Measurements from ENCODE around the gene DDX20.

Gene DDX20

DNA sequence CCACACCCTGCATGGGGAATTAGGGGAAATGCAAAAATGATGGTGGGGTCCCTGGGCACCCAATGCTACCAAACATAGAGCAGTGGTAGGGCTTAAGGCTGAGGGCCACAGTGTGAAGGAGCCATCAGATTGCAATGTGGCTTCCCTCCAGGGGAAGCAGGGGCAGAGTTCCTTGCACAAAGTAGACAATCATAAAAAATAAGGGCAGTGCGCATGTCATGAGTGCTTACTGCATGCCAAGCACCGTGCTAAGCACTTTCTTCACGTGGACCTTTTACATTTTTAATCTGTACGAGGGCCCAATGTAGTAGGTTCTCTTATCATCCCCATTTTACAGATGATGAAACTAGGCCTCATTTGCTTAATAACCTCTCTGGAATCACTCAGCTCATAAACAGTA, 56.6 kb downstream of the DDX20 start:
- H3K4me2 ChIP-seq (ENCODE audit: low read length), result no peak overlapping the region
- H4K20me1 ChIP-seq (ENCODE audit: insufficient read depth, low read length), result no peaks in the 10 kb centered on the region
- no peaks in the 10 kb centered on the region; the same call in 1 of the 2 replicates for H3K27me3 ChIP-seq (ENCODE audit: insufficient read depth, low read length)
- H2AFZ ChIP-seq (ENCODE audit: low read length), result no peak overlapping the region
- H3K79me2 ChIP-seq (ENCODE audit: insufficient read depth, low read length), result no peaks in the 10 kb centered on the region
- no peaks in the 10 kb centered on the region for H3K36me3 ChIP-seq (ENCODE audit: insufficient read depth, low read length)
- no peak overlapping the region for H3K9ac ChIP-seq (ENCODE audit: low read length)
- H3F3A ChIP-seq (ENCODE audit: insufficient read depth, low read length), result no peaks in the 10 kb centered on the region
- no peak overlapping the region for H3K27ac ChIP-seq (ENCODE audit: low read depth, low read length, poor library complexity, severe bottlenecking)
- H3K9me2 ChIP-seq (ENCODE audit: low read depth, low read length), result no peaks in the 10 kb centered on the region
- no peaks in the 10 kb centered on the region for H3K4me1 ChIP-seq (ENCODE audit: insufficient read depth, low read length, severe bottlenecking)
- TF ChIP-seq, protein P1, sequence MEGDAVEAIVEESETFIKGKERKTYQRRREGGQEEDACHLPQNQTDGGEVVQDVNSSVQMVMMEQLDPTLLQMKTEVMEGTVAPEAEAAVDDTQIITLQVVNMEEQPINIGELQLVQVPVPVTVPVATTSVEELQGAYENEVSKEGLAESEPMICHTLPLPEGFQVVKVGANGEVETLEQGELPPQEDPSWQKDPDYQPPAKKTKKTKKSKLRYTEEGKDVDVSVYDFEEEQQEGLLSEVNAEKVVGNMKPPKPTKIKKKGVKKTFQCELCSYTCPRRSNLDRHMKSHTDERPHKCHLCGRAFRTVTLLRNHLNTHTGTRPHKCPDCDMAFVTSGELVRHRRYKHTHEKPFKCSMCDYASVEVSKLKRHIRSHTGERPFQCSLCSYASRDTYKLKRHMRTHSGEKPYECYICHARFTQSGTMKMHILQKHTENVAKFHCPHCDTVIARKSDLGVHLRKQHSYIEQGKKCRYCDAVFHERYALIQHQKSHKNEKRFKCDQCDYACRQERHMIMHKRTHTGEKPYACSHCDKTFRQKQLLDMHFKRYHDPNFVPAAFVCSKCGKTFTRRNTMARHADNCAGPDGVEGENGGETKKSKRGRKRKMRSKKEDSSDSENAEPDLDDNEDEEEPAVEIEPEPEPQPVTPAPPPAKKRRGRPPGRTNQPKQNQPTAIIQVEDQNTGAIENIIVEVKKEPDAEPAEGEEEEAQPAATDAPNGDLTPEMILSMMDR (IDR thresholded peaks at IDR 0.05; ENCODE audit: low read length), result no peak
- no peak for TF ChIP-seq EZH2 (IDR thresholded peaks at IDR 0.05; ENCODE audit: borderline replicate concordance, low read length)
- H3K4me3 ChIP-seq (ENCODE audit: low read depth, low read length, poor library complexity, severe bottlenecking), result no peak overlapping the region
- no peaks in the 10 kb centered on the region for H3K9me3 ChIP-seq (ENCODE audit: low read length)

- H3K27ac ChIP-seq (ENCODE audit: low read depth, low read length, poor library complexity, severe bottlenecking), result no peak overlapping the region
- no peaks in the 10 kb centered on the region for H3K9me2 ChIP-seq (ENCODE audit: low read depth, low read length)
- H3K4me1 ChIP-seq (ENCODE audit: insufficient read depth, low read length, severe bottlenecking), result no peaks in the 10 kb centered on the region
- TF ChIP-seq, protein P1 (IDR thresholded peaks at IDR 0.05; ENCODE audit: low read length), result peak; percentile 41; the same call in 1 of the 2 replicates
- no peak for TF ChIP-seq EZH2 (IDR thresholded peaks at IDR 0.05; ENCODE audit: borderline replicate concordance, low read length)
- H3F3A ChIP-seq (ENCODE audit: insufficient read depth, low read length), result no peaks in the 10 kb centered on the region
- H3K79me2 ChIP-seq (ENCODE audit: insufficient read depth, low read length), result no peaks in the 10 kb centered on the region
- H3K27me3 ChIP-seq (ENCODE audit: insufficient read depth, low read length), result no peaks in the 10 kb centered on the region; the same call in 1 of the 2 replicates
- no peak overlapping the region for H3K9ac ChIP-seq (ENCODE audit: low read length)
- H4K20me1 ChIP-seq (ENCODE audit: insufficient read depth, low read length), result no peaks in the 10 kb centered on the region
- H3K9me3 ChIP-seq (ENCODE audit: low read length), result no peaks in the 10 kb centered on the region
- H3K4me3 ChIP-seq (ENCODE audit: low read depth, low read length, poor library complexity, severe bottlenecking), result no peak overlapping the region
- H2AFZ ChIP-seq (ENCODE audit: low read length), result no peak overlapping the region
- no peaks in the 10 kb centered on the region for H3K36me3 ChIP-seq (ENCODE audit: insufficient read depth, low read length)
- H3K4me2 ChIP-seq (ENCODE audit: low read length), result no peak overlapping the region
Measured at GRCh38 chr1:111813440-111814304, 58.0 kb downstream of the DDX20 start.

GRCh38 chr1:111814305-111814628, 58.6 kb downstream of the DDX20 start:
- TF ChIP-seq, protein P1 (IDR thresholded peaks at IDR 0.05; ENCODE audit: low read length), result no peak
- no peak for TF ChIP-seq EZH2 (IDR thresholded peaks at IDR 0.05; ENCODE audit: borderline replicate concordance, low read length)
- Histone ChIP-seq H3K36me3 (ENCODE audit: insufficient read depth, low read length) (no peaks in the 10 kb centered on the region), H2AFZ (ENCODE audit: low read length) (no peak overlapping the region), H3K9ac (ENCODE audit: low read length) (no peak overlapping the region), H4K20me1 (ENCODE audit: insufficient read depth, low read length) (no peaks in the 10 kb centered on the region), H3K27ac (ENCODE audit: low read depth, low read length, poor library complexity, severe bottlenecking) (no peak overlapping the region), H3K4me2 (ENCODE audit: low read length) (no peak overlapping the region), H3K79me2 (ENCODE audit: insufficient read depth, low read length) (no peaks in the 10 kb centered on the region), H3K9me2 (ENCODE audit: low read depth, low read length) (no peaks in the 10 kb centered on the region), H3K4me1 (ENCODE audit: insufficient read depth, low read length, severe bottlenecking) (no peaks in the 10 kb centered on the region), H3K9me3 (ENCODE audit: low read length) (no peaks in the 10 kb centered on the region), H3K4me3 (ENCODE audit: low read depth, low read length, poor library complexity, severe bottlenecking) (no peak overlapping the region), H3K27me3 (ENCODE audit: insufficient read depth, low read length) (no peaks in the 10 kb centered on the region; the same call in 1 of the 2 replicates), H3F3A (ENCODE audit: insufficient read depth, low read length) (no peaks in the 10 kb centered on the region)
